ENCODE measurements around the gene SLC30A5. TPM values are rescaled to one million over a fixed set of nuclear protein-coding genes. Genes with fewer than 3 reads are reported as not detected.
A peak's percentile ranks its signal among the peaks of the same experiment; 100 is the strongest.

SLC30A5 gene
- total and polyA plus RNA-seq, 12 donors, result 31.5 to 76.8 (median 38.9) TPM

GRCh38 chr5:69166686-69167492 is 73.1 kb downstream of the SLC30A5 start, which contains the start of gene CCNB1:
Gene CCNB1 (plus strand): TSS chr5:69167150. CDS start chr5:69167263, 113 bp downstream.
- H3K27ac ChIP-seq, result peak within 1 kb of the TSS in 2 of 5 donors; percentile 19 to 28
- H3K4me3 ChIP-seq, result peak within 1 kb of the TSS; percentile 22 to 94 (median 55)
- H3K4me1 ChIP-seq (replicated peaks in 1 of 2), result peaks cover 9 to 10% of the 10 kb centered on the region in 2 donors
- H3K9me3 ChIP-seq (replicated peaks in 1 of 3), result no peaks in the 10 kb centered on the region
- no peaks in the 10 kb centered on the region for H3K27me3 ChIP-seq
- DNase-seq, result peak; percentile 97 to 99 (median 98)
- intact Hi-C loops (cut with DNase I), result no loop called here
- TF ChIP-seq POLR2A (IDR thresholded peaks at IDR 0.05) (peak in 1 of 2 donors; percentile 62), CTCF (IDR thresholded peaks at IDR 0.05) (peak in 1 of 6 experiments; percentile 7)
- WGBS, 4 donors, result 1 to 4% (median 2%) methylated on average over 18 to 50 of the region's 50 CpGs
- H3K36me3 ChIP-seq (replicated peaks in 1 of 2), result no peaks in the 10 kb centered on the region

- Histone ChIP-seq H3K27ac (peak overlapping the region in 2 of 5 donors; percentile 19 to 28), H3K27me3 (no peaks in the 10 kb centered on the region), H3K4me3 (peak overlapping the region in 2 of 4 donors; percentile 50 to 60), H3K9me3 (replicated peaks in 1 of 3) (no peaks in the 10 kb centered on the region), H3K4me1 (replicated peaks in 1 of 2) (peaks cover 9 to 10% of the 10 kb centered on the region in 2 donors), H3K36me3 (replicated peaks in 1 of 2) (no peaks in the 10 kb centered on the region)
- whole genome bisulfite sequencing, 4 donors, result 2 to 4% (median 2%) methylated on average over 11 of the region's 11 CpGs
- TF ChIP-seq POLR2A (IDR thresholded peaks at IDR 0.05), result no peak
- intact Hi-C loops (cut with DNase I), result no loop called here
- no peak for DNase-seq
Measured at GRCh38 chr5:69167493-69167855, 73.7 kb downstream of the SLC30A5 start.

GRCh38 chr5:69167929-69168328 is 74.1 kb downstream of the SLC30A5 start:
- WGBS, 4 donors, result 34 to 48% (median 35%) methylated on average over 8 of the region's 8 CpGs
- peaks cover 9 to 10% of the 10 kb centered on the region in 2 donors for H3K4me1 ChIP-seq (replicated peaks in 1 of 2)
- peak overlapping the region in 2 of 4 donors; percentile 50 to 60 for H3K4me3 ChIP-seq
- DNase-seq, result no peak
- TF ChIP-seq CTCF (IDR thresholded peaks at IDR 0.05), result no peak
- TF ChIP-seq POLR2A (IDR thresholded peaks at IDR 0.05), result no peak
- H3K9me3 ChIP-seq (replicated peaks in 1 of 3), result no peaks in the 10 kb centered on the region
- no peak overlapping the region for H3K27ac ChIP-seq
- H3K27me3 ChIP-seq, result no peaks in the 10 kb centered on the region
- intact Hi-C loops (cut with DNase I), result no loop called here
- H3K36me3 ChIP-seq (replicated peaks in 1 of 2), result no peaks in the 10 kb centered on the region

GRCh38 chr5:69170495-69170894 is 76.7 kb downstream of the SLC30A5 start:
- Histone ChIP-seq H3K27me3 (no peaks in the 10 kb centered on the region), H3K9me3 (replicated peaks in 1 of 3) (no peaks in the 10 kb centered on the region), H3K36me3 (replicated peaks in 1 of 2) (peaks cover 0 to 12% of the 10 kb centered on the region in 2 donors), H3K4me3 (no peak overlapping the region), H3K4me1 (replicated peaks in 1 of 2) (peaks cover 9 to 10% of the 10 kb centered on the region in 2 donors), H3K27ac (no peak overlapping the region)
- intact Hi-C loops (cut with DNase I), result loop anchor here in 1 of 2 donors (10.0 kb wide), 1 partner anchor 66 kb away; no protein-coding TSS in a partner anchor
- no peak for DNase-seq
- TF ChIP-seq POLR2A (IDR thresholded peaks at IDR 0.05) (no peak), CTCF (IDR thresholded peaks at IDR 0.05) (no peak)
- 97 to 100% (median 100%) methylated on average over 1 of the region's 1 CpG for WGBS, 4 donors

Data from adrenal gland (tissue), 12 donors.